NCI-H526 treated with DMSO at 0.1 percent for 48 hours (cell line): ENCODE results near the gene LMO7.
A peak's percentile ranks its signal among the peaks of the same experiment; 100 is the strongest.

ENCODE experiments used
- DNase-seq: peaks from one replicate; lab custom pipeline; 2025; lab: John Stamatoyannopoulos, UW

Gene LMO7

DNA sequence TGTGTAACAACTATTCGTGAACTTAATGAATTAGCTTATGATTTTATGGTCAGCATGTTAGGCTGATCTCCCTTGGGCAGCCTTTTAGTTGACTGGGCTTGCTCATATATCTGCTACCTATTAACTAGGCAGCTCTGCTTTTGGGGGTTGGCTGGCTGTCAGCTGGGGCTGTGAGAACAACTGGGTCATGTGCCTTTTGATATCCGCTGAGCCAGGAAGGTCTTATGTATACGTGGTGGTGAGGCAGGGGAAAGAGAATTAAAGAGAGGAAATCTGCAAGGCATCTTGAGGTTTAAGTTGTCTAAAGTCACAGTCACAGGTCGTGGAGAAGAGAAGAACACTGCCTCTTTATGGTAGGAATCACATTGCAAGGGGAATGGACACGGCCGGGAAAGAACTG is 206.9 kb downstream of the LMO7 start:
- DNase-seq: no peak

DNA sequence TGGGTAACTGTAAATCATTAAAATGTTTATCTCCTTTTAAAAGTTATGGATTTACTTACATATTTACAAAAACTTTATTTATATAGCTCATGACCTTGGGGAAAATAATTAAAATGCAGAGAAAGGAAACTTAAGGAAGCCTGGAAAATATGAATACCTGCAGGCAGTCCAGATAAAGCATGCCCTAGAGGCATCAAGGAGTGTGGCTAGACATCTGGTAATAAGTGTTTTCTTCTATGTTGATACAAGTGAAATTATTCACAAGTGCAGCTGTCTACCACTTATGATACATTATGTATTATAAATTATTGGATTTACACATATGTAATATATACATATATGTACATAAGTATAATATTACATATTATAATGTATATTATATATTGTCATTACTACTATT is 207.9 kb downstream of the LMO7 start:
- DNase-seq: no peak

DNA sequence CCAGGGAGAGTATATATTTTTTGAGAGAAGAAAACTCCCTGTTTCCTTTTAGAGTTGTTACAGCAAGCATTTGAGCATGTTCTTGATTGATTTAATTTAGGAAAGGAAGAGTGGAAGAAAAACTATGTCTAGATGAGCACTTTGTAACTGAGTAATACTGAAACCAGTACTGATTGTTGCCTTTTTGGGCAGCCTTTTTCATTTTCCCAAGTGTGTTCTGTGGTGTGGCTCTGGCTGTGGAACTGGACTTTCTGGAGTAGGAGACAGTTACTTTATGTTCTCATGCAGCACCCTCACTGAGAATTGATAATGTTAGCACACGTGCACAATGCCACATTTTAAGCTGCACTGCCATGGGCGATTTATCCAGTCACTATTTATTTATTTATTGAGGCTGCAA is 211.5 kb downstream of the LMO7 start:
- no peak for DNase-seq

DNA sequence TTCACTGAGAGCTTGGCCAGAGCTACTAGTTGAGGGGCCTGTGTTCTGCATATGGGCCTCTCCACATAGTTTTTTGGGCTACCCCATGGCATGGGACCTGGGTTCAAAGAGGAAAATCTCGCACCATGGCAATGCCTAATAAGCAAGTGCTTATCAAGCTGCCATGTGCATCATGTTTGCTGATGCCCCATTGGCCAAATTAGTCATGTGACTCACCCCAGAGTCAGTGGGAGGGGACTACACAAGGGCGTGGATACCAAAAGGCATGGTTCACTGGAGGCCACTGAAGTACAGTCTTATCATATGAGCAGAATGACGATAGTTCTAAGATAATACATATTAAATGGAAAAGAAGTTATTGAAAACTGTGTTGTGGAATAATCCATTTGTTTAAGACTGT is 214.8 kb downstream of the LMO7 start:
- no peak for DNase-seq

DNA sequence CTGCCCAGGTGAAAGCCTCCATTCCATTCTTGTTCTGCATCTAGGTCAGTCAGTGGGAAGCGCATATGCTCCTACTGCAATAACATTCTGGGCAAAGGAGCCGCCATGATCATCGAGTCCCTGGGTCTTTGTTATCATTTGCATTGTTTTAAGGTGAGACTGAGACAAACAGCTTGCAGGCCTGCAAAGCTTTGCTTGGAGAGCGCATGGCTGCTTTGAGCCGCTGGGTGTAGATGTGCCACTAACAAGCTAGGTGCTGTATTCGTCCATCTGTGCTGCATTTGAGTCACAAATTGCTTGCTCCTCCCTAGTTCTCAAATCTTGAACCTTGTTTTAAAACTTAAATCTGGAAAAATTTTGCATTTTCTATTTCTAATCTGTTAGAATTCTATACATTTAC is 219.1 kb downstream of the LMO7 start:
- DNase-seq: no peak

DNA sequence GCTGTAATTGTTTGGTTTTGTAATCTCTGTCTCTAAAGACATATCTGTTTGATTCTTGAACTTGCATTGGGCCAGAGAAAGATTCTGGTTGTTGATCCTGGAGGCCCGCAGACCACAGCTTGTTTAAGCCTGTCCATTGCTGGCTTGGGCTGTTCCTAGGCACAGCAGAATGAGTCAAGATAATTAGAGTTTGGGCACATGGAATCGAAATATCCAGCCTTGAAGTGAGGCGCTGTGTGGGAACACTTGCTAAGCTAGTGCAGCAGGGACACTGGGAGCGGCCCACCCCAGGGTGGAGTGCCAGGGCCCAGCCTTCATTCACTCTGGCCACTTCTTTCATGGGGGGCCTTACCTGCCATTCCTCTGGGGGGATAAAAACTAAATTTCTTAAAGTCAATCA is 219.7 kb downstream of the LMO7 start:
- no peak for DNase-seq

DNA sequence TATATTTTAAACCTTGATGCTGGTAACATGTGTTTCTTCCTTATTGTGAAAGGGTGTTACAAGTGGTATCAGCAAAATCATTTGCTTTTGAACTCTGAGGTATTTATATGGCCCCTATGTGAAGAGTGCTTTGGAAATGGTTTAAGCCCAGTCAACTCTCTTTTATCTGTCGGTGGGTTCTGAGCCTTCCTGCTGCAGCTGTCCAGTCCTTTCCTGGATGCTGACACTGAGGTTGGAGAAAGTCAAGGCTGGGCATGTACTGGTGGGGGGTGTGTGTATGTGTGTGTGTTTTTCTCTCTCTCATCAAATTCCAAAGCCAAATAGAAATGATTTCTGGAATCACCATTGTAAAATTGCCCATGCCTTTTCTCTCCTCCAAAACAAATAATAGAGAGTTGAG is 221.2 kb downstream of the LMO7 start:
- no peak for DNase-seq

DNA sequence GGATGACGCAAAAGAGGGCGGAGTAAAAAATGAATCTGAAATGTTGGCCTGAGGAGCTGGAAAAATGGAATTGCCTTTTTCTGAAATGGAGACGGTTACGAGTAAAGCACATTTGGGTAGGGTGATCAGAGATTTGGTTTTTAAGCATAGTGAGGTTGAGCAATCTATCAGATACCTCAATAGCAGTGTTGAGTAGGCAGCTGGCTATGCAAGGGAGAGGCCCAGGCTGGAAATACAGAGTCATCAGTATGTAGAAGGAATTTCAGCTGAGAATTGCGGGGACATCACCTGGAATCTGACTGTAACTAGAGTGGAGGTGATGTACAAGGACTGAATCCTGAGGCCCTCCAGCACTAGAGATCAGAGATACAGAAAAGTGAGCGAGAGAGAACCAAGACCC is 224.8 kb downstream of the LMO7 start:
- no peak for DNase-seq

DNA sequence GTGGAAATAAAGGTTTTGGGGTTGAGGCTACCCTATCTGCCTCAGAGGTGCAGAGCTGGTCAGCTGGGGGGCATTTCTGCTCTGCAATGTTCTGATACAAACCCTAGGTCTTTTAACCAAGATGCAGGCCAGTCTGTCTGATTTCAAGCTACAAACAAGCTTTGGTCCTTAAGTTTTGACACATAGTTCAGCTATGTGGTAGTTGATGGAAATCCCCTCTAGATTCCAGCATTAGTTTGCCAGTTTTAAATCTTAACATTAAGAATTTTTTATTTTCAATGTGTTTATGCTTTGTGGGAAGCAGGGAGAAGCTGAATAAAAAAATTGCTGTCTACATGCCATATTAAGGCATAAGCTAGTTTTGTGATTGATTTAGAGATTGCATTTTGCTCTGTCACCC is 225.7 kb downstream of the LMO7 start:
- DNase-seq: no peak

DNA sequence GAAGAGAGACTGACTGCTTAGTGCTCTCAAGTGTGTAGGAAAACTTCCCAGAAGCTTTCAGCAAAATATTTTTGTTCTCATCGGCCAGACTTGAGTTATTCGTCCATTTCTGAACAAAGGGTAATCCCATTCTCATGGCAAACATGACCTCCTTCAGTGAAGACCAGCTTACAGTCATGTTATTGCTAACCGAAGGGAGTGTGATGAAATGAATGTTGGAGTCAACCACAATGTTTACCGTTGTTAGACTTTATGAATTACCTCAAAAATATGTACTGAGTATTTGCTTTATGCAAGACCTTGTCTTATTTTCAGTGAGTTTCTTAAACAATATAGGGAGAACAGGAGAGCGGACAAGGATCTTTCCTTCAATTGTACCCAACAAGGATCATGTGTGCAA is 228.6 kb downstream of the LMO7 start:
- DNase-seq: no peak

DNA sequence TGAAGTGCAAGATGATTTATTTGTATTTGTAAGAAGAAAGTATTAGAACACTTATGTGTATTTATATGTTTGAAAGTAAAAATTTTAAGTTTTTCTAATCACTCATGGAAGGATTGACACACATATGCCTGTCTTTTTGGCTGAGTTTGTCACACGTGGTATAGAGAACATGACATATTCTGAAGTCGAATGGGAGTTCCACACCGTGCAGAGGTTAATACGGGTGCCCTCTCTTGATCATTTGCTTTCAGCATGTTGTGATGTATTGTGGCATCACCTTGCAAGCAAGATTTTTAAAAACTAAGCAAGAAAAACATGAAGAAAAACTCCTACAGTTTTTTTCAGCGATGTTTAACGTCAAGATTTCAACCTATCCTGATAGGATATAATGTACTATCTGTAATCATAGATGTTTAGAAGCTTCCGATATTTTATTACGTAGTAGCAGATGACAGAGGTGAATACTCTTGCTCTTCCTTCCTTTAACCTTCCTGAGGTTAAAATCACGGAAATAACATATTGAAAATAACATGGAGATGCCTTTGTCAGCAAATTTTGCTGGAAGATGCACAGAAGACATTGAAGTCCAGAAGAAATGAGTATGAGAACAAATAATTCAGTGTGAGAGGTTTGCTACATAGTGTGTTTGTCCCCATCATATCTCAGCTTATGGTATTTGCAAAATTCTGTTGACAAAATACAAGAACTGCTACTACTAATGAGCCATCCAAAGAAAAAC is 231.4 kb downstream of the LMO7 start:
- DNase-seq: no peak

DNA sequence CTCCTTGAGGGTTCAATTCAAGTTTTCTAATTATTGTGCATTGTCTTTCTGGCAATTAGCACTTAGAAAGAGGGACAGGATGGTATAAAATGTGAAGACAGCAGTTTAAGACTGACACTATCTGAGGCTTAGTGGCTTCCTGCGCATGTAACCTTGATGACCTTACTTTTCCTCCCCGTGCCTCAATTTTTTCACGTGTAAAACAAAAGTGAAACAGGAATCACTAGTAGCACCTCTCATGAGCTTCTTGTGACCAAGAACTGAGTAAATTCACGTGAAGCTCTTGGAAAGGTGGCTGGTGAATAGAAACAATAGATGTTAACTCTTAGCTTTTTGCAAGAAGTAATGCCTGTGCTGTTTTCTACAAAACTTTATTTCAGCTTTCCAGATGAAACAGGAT is 233.9 kb downstream of the LMO7 start:
- no peak for DNase-seq

DNA sequence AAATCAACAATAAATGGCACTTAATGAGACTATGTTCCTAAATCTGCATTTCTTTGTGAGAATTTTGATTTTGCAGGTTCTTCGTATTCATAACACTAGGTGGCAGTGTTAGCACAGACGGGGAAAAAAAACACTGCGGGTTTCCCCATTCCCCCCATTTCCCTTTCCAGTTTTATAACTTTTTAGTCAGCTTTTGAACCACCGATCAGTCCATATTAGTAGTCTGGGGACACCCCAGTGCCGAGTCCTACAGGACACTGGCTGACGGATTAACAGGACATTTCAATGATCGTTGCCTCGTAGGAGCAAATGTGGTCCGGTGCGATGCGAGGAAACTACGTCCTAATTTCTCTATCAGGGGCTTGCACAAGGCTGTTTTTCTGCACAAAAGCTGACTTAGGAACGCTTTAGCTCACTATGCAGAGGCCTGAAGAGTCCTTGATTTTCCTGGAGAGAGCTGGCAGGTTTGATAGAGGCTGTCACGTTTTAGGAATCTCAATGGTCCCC is 234.3 kb downstream of the LMO7 start:
- DNase-seq: no peak

DNA sequence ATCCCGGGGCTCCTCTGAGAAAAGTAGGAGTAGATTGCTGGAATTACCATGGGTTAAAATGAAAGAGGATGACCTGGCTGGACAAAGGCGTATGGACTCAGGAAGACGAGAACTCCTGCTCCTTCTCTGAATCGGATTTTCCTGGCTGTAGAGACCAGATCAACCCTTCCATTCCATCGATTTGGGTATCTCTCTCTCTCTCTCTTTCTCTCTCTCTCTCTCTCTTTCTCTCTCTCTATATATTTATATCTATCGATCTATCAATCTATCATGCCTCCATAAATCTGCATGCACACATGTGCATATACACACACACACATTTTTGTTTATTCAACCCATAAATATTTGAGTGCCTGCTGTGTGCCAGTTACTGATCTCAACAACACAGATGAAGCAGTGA is 234.9 kb downstream of the LMO7 start:
- DNase-seq: no peak

DNA sequence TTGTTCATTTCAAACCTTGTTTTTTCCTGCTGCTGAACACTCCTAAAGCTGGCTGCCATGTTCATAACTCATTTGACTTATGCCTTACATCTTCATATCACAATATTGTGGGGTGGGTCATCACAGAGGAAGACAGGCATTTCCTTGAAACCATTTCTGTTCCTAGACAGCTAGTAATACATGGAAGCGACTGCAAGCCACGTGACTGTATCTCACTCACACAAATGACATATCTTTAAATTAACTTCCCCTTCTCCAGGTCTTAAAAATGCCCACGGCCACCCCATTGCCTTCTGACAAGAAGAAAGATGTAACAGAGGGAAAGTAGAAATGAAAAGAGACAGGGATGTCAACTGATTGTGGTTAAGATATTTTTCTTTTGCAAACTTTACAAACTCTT is 236.8 kb downstream of the LMO7 start:
- DNase-seq: no peak

DNA sequence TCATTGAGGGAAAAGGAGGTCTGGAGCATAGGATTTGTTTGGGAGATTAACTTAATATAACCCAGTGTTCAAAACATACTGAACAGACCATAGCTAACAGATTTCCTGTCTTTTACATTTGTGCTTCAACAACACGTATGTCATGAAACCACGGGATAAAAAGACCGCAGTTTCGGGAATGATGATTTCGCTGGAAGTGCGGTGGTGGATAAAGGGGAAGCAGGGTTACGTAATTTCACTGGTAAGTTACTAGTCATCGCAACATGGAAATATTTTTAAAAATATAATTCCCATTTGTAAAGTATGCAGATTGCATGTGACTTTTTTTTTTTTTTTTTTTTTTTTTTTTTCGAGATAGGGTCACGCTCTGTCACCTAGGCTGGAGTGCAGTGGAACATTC is 237.4 kb downstream of the LMO7 start:
- no peak for DNase-seq

DNA sequence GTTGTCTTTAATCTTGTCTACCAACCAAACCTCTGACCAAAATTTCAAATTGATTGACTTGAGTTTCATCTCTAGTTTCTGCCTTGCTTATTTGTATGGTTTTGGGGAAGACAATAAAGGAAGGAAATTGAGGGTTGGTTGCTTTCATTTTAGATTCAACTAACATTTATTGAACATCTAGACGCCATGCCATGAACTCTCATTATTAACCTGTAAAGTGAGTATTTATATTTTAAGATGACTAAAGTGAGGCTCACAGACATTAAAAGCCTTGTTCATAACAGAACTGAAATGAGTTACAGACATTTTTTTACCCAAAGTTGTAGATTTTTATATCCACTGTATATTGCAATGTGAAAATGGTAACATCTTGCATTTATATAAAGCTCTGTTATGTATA is 239.3 kb downstream of the LMO7 start:
- DNase-seq: no peak

DNA sequence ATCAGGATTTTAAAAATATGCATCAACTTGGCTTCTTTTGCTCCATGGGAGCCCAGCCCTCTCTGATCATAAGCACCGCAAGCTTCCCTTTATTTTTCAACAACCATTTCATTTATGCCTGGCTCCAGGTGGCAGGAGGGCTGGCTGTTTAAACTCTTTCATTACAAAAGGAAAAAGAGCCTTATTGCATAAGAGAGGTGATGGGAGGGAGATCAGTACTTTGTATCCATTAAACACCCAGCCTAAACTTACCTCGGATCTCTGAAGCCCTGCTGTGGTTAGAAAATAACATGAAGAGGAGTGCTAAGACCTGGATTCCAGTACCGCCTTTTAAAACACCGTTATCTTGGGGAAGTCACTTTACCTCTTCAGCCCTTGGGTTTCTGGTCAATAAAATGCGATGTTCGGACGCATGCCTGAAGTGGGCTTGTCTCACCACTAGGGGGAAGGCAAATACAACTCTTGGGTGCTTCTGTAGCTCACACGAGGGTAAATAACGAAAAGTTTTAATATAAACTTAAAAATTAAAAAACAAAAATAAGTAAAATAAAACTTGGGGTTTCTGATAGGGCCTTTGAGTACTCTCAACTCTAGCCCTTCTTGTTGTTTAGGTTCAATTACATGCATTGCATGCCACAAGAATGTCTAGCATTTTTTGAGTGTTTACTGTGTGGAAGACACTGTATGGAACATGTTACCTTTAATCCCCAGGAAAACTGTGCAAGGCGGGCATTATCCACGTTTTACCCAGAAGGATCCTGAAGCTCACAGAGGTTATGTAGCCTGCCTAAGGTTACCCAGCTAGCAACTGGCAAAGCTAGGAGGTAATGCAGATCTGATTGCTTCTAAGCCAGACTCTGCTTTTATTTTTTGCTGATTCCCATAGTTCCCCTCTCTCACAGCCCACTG is 240.3 kb downstream of the LMO7 start:
- DNase-seq: peak; percentile 77

DNA sequence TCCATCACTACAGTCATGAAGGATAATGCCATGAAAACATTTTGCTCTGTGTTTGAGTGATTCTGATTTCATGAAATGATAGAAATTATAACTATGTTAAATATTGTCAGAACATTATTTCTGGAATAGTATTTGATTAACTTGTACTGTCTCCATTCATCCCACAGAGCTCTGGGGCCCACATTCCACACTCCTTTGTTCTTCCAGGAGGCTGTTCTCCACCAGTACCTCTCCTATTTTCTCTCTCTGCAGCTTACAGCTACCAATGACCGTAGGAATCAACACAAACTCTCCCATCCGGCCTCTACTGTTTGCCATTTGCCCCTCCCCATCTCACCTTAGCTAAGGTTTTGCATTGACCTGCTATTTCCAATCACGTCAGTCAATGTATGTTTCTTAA is 240.9 kb downstream of the LMO7 start:
- DNase-seq: no peak

DNA sequence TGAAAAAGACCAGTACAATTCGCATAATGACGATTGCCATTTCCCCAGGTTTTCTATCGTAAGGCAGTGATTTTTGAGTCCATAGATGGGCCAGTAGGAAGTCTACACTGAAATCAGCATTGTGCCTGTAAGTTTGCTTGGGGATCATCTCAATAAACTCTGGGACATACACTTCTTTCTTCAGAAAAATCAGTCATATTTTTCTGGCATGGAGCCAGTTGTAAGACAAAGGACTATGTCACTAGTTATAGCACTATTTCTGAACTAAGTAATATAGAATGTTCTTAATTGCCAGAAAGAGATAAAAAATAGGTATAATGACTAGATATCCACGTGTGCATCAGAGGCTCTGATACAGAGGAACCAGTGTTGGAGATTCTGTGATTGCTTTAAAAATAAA is 243.5 kb downstream of the LMO7 start:
- no peak for DNase-seq

DNA sequence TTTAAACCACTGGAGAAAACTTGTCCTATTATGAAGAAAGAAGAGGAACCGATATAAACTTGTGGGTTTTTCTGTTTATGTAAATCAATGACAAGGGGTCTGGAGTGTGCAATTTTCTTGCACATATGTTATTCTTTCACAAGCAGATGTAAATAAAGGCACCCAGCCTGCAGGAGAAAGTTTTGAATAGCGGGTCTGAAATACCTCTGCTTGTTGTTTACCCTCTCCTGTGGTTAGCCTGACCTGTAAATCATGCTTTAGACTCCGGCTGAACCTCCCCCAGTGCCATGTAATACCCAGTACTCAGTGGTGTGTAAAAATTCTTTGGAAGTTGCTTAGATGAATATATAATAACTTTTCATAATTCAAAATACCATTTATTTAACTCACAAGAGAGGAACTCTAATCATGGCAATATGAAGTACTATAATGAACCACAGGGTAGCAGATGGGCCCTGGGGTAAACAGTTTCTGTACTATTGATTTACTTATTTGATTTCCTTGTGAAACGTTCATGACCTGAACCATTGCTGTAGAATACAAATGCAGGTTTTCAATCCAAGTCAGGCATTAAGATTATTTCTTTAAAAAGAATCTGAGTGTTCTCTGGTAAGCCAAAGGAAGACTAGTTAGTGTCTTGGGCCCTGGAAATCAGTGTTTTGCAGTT is 245.1 kb downstream of the LMO7 start:
- no peak for DNase-seq

DNA sequence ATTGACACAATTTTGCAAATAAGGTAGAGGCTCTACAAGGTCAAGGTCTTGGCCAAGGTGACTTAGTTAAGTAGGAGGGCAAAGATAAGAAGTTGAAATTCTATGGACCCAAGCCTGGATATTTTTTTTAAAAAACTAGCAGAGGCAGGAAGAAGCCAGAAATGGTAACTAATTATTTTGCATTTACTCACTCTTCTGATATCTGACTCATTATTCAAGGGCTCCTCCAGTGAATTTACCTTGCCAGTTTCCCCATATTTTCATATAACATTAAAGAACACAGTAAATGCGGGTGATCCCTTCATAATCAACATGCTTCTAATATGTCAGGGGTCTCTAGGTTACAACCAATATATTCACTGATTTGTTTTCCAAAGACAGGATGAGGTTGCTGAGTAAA is 246.1 kb downstream of the LMO7 start:
- DNase-seq: no peak

DNA sequence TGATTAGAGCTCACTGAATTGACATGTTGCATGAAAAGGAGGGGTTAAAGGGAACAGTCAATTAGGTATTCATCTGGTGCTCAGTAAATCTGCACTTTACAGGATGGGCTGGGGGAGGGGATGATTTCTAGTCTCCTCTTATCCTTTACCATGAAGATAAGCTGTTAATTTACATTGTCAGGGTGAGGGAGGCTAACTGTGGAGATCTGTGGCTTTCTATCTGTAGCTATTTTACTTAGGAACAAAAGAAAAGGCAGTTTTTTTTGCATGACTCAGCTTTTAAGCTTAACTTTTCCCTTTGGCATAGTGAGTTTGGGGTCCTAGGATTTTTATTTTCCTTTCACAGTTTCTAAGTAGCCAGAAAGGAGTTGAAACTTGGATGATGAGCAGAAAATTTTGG is 253.3 kb downstream of the LMO7 start:
- no peak for DNase-seq
